ENCODE measurements around the gene SNRNP40.

DNA sequence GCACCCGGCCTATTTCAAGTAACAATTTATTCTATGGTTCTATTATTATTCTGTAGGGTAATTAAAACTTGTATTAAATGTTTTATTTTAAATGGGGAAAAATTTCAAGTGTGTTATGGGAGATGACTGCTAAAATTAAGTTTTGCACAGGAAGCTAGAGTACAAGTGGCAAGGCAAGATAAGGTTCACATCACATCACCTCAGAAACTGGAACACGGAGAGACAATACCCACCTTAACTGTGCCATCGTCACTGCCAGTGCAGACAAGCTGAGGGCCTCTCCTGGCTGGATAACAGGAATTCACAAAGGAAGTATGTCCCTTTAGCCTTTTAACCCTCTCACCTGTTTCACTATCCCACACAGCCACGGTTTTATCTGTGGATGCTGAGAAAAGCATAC is 7.6 kb downstream of the SNRNP40 start:
- TF ChIP-seq, protein P1, sequence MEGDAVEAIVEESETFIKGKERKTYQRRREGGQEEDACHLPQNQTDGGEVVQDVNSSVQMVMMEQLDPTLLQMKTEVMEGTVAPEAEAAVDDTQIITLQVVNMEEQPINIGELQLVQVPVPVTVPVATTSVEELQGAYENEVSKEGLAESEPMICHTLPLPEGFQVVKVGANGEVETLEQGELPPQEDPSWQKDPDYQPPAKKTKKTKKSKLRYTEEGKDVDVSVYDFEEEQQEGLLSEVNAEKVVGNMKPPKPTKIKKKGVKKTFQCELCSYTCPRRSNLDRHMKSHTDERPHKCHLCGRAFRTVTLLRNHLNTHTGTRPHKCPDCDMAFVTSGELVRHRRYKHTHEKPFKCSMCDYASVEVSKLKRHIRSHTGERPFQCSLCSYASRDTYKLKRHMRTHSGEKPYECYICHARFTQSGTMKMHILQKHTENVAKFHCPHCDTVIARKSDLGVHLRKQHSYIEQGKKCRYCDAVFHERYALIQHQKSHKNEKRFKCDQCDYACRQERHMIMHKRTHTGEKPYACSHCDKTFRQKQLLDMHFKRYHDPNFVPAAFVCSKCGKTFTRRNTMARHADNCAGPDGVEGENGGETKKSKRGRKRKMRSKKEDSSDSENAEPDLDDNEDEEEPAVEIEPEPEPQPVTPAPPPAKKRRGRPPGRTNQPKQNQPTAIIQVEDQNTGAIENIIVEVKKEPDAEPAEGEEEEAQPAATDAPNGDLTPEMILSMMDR (IDR thresholded peaks at IDR 0.05), result no peak
- no peak for TF ChIP-seq ZFX (IDR thresholded peaks at IDR 0.05; ENCODE audit: borderline replicate concordance)

All from 22Rv1 (cell line).